ENCODE data around the gene LTK. TPM values are rescaled to one million over a fixed set of nuclear protein-coding genes. Genes with fewer than 3 reads are reported as not detected.

Gene LTK
- total and polyA plus RNA-seq, 2 experiments from 2014 or later, result 0.14 TPM; not detected in 1

GRCh38 chr15:41487381-41487780 is 26.2 kb downstream of the LTK start (continued):
- TF ChIP-seq CTCF (conservative IDR thresholded peaks at IDR 0.05; ENCODE audit: low read depth in 2 of 2), result no peak
- TF ChIP-seq EZH2phosphoT487 (IDR thresholded peaks at IDR 0.05; ENCODE audit: unreplicated experiment), result no peak
- no peak for TF ChIP-seq EZH2 (IDR thresholded peaks at IDR 0.05; ENCODE audit: low read depth, unreplicated experiment)

DNA sequence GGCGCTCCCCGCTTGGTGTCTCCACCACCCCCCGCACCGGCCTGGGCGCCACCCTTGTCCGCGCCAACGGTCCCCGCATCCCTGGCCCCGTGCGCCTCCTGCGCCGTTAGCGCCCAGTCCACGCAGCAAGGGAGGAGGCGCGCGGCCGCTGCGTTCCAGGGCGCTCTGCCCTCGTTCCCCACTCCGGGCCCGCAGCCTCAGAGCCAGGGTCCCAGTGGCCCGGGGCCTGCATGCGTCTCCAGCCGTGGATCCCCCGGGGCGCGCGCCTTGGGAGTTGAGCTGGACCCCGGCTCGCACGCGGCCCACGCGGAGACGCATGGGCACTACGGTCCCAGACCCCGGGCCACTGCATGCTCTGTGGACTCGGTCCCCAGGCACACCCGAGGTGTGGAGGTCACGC is 27.3 kb downstream of the LTK start:
- H3F3A ChIP-seq (replicated peaks; ENCODE audit: low read depth), result no peaks in the 10 kb centered on the region
- no peak overlapping the region for H3K27ac ChIP-seq (ENCODE audit: low read depth)
- ATAC-seq, result peak; percentile 58
- no peaks in the 10 kb centered on the region for H3K79me2 ChIP-seq (replicated peaks; ENCODE audit: insufficient read depth)
- peaks cover 15% of the 10 kb centered on the region for H3K27me3 ChIP-seq (ENCODE audit: insufficient read depth)
- H3K27ac Mint-ChIP-seq, result no peak overlapping the region
- peak; percentile 34 for DNase-seq (ENCODE audit: low spot score)
- H2AFZ ChIP-seq, result no peak overlapping the region
- H3K4me2 ChIP-seq, result no peak overlapping the region
- H3K36me3 ChIP-seq (ENCODE audit: insufficient read depth), result no peaks in the 10 kb centered on the region
- H3K9me3 Mint-ChIP-seq, result no peaks in the 10 kb centered on the region
- no peaks in the 10 kb centered on the region for H3K9me2 ChIP-seq (ENCODE audit: insufficient read depth)
- no peak overlapping the region for H3K4me3 ChIP-seq
- H3K27me3 Mint-ChIP-seq (ENCODE audit: insufficient read depth, low read depth, poor library complexity), result peaks cover 23% of the 10 kb centered on the region
- no peaks in the 10 kb centered on the region for H4K20me1 ChIP-seq (replicated peaks; ENCODE audit: insufficient read depth)
- H3K4me1 Mint-ChIP-seq, result no peaks in the 10 kb centered on the region
- H3K36me3 Mint-ChIP-seq (ENCODE audit: low read depth), result peaks cover 10% of the 10 kb centered on the region; the same call in 2 of the 3 replicates
- no peaks in the 10 kb centered on the region for H3K4me1 ChIP-seq (ENCODE audit: insufficient read depth)
- H3K4me3 Mint-ChIP-seq, result no peak overlapping the region
- TF ChIP-seq EZH2 (IDR thresholded peaks at IDR 0.05; ENCODE audit: low read depth, unreplicated experiment) (no peak), NANOG (IDR thresholded peaks at IDR 0.05; ENCODE audit: borderline replicate concordance) (no peak), ZNF462 (CRISPR knock-in tag; IDR thresholded peaks at IDR 0.05) (no peak), ETS1 (IDR thresholded peaks at IDR 0.05) (no peak), EZH2phosphoT487 (IDR thresholded peaks at IDR 0.05; ENCODE audit: unreplicated experiment) (no peak), CTCF (conservative IDR thresholded peaks at IDR 0.05; ENCODE audit: low read depth in 2 of 2) (no peak), STAT1 (IDR thresholded peaks at IDR 0.05; ENCODE audit: unreplicated experiment) (no peak), ZNF114 (CRISPR knock-in tag; IDR thresholded peaks at IDR 0.05) (no peak), JUNB (IDR thresholded peaks at IDR 0.05; ENCODE audit: unreplicated experiment) (no peak), POLR2AphosphoS5 (IDR thresholded peaks at IDR 0.05; ENCODE audit: low read depth) (no peak), CREB1 (CRISPR knock-in tag; IDR thresholded peaks at IDR 0.05; ENCODE audit: low read depth) (no peak)
